DOHH2 (cell line): ENCODE data around the gene MYCT1.
"Not testable (repeated sequence)": the region's sequence is repeated elsewhere in the genome, so short reads cannot be mapped to it uniquely, and the experiment has no call there.

Experiments
- H3F3A ChIP-seq: fragments of 200-600 bp; sonication (generic), shearing (Covaris generic); 2 replicates; pipeline ENCODE4 v1.6.0; 2016; ENCODE audit warnings: antibody characterized with exemption, mild to moderate bottlenecking; ENCODE audit not compliant: control insufficient read depth, insufficient read depth
- H3K27ac ChIP-seq: fragments of 200-600 bp; sonication (generic); 2 replicates; pipeline ENCODE4 v1.5.1; 2014; ENCODE audit warnings: low read depth, mild to moderate bottlenecking, low read length, moderate library complexity
- H3K27me3 ChIP-seq: fragments of 200-600 bp; sonication (generic); 2 replicates; pipeline ENCODE4 v1.6.1; 2014; ENCODE audit warnings: mild to moderate bottlenecking, low read length, mixed read lengths; ENCODE audit not compliant: control insufficient read depth
- H3K36me3 ChIP-seq: fragments of 200-600 bp; sonication (generic); 2 replicates; pipeline ENCODE4 v1.6.1; 2014; ENCODE audit warnings: mild to moderate bottlenecking, low read length, moderate library complexity, mixed read lengths; ENCODE audit not compliant: control insufficient read depth
- H3K4me1 ChIP-seq: fragments of 200-600 bp; sonication (generic); 2 replicates; pipeline ENCODE4 v1.6.1; 2014; ENCODE audit warnings: mild to moderate bottlenecking, low read length, mixed read lengths; ENCODE audit not compliant: control insufficient read depth
- H3K4me2 ChIP-seq: fragments of 200-600 bp; sonication (generic); 2 replicates; pipeline ENCODE4 v1.6.0; 2014; ENCODE audit warnings: mild to moderate bottlenecking, low read length, moderate library complexity
- H3K4me3 ChIP-seq: fragments of 200-600 bp; sonication (generic); 2 replicates; pipeline ENCODE4 v1.5.1; 2014; ENCODE audit warnings: mild to moderate bottlenecking, low read length, mixed read lengths
- H3K79me2 ChIP-seq: fragments of 200-600 bp; sonication (generic); 2 replicates; pipeline ENCODE4 v1.6.1; 2014; ENCODE audit warnings: mild to moderate bottlenecking, low read length, mixed read lengths; ENCODE audit not compliant: control insufficient read depth
- H3K9me2 ChIP-seq: fragments of 200-600 bp; sonication (generic); replicated peaks from 2 replicates; pipeline ENCODE4 v1.6.1; 2014; ENCODE audit warnings: mild to moderate bottlenecking, low read length, mixed read lengths; ENCODE audit not compliant: control insufficient read depth
- H3K9me3 ChIP-seq: fragments of 200-600 bp; sonication (generic); 2 replicates; pipeline ENCODE4 v1.6.1; 2014; ENCODE audit warnings: antibody characterized with exemption, low read length, mixed read lengths; ENCODE audit not compliant: control insufficient read depth, insufficient read depth
- H4K20me1 ChIP-seq: fragments of 200-600 bp; sonication (generic); 2 replicates; pipeline ENCODE4 v1.6.0; 2014; ENCODE audit warnings: low read depth, mild to moderate bottlenecking, antibody characterized with exemption, low read length, moderate library complexity; ENCODE audit not compliant: control insufficient read depth, insufficient read depth
- CTCF ChIP-seq: fragments of 200-600 bp; sonication (generic); IDR thresholded peaks from one replicate; pipeline ENCODE4 v1.5.1; 2014; ENCODE audit warnings: antibody characterized with exemption, mild to moderate bottlenecking, low read depth, low read length; ENCODE audit not compliant: poor library complexity, severe bottlenecking
- EZH2phosphoT487 ChIP-seq: fragments of 200-600 bp; sonication (generic); IDR thresholded peaks from 2 replicates; pipeline ENCODE4 v1.6.1; 2017; ENCODE audit warnings: borderline replicate concordance, mild to moderate bottlenecking, antibody characterized with exemption, low read length, moderate library complexity, mixed read lengths

The MYCT1 gene

DNA sequence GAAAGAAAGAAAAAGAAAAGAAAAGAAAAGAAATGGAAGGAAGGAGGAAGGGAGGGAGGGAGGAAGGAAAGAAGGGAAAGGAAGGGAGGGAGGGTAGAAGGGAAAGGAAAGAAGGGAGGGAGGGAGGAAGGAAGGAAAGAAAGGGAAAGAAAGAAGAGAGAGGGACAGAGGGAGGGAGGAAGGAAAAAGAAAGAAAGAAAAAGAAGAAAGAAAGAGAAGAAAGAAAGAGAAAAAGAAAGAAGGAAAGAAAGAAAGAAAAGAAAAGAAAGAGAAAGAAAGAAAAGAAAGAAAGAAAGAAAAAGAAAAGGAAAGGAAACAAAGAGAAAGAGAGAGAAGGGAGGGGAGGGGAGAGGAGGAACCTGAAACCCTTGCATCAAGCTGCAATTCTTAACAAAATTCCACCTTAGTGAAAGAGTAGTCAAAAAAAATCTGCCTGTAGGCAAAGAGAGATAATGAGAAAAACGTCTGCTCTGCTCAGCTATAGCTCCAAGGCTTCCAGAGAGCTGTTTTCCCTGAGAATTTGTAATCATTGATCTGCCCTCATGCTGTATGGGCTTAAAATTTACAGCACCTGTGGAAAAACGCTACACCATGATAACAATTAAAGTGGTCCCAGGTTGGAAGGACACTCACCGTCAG lies 16.7 kb upstream of the MYCT1 start:
- no peak overlapping the region for H3K4me2 ChIP-seq
- no peaks in the 10 kb centered on the region for H3K27me3 ChIP-seq
- H3F3A ChIP-seq = no peaks in the 10 kb centered on the region
- no peak for TF ChIP-seq EZH2phosphoT487
- TF ChIP-seq CTCF = no peak
- no peaks in the 10 kb centered on the region for H3K4me1 ChIP-seq
- no peaks in the 10 kb centered on the region for H3K9me3 ChIP-seq
- no peaks in the 10 kb centered on the region for H3K9me2 ChIP-seq
- no peak overlapping the region for H3K27ac ChIP-seq
- H3K4me3 ChIP-seq = no peak overlapping the region
- no peaks in the 10 kb centered on the region for H4K20me1 ChIP-seq
- H3K36me3 ChIP-seq = no peaks in the 10 kb centered on the region
- H3K79me2 ChIP-seq = no peaks in the 10 kb centered on the region

- no peaks in the 10 kb centered on the region for H3F3A ChIP-seq
- no peaks in the 10 kb centered on the region for H3K9me2 ChIP-seq
- no peak for TF ChIP-seq EZH2phosphoT487
- TF ChIP-seq CTCF = no peak
- H3K9me3 ChIP-seq = no peaks in the 10 kb centered on the region
- no peaks in the 10 kb centered on the region for H4K20me1 ChIP-seq
- no peak overlapping the region for H3K4me2 ChIP-seq
- H3K27ac ChIP-seq = no peak overlapping the region
- no peaks in the 10 kb centered on the region for H3K36me3 ChIP-seq
- no peaks in the 10 kb centered on the region for H3K79me2 ChIP-seq
- H3K27me3 ChIP-seq = no peaks in the 10 kb centered on the region
- no peaks in the 10 kb centered on the region for H3K4me1 ChIP-seq
- H3K4me3 ChIP-seq = no peak overlapping the region
Measured at GRCh38 chr6:152682141-152682540, 15.6 kb upstream of the MYCT1 start.

DNA sequence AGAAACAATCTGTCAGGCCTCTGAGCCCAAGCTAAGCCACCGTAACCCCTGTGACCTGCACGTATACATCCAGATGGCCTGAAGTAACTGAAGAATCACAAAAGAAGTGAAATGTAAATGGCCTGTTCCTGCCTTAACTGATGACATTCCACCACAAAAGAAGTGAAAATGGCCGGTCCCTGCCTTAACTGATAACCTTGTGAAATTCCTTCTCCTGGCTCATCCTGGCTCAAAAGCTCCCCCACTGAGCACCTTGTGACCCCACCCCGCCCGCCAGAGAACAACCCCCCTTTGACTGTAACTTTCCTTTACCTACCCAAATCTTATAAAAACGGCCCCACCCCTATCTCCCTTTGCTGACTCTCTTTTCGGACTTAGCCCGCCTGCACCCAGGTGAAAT lies 14.8 kb upstream of the MYCT1 start:
- H3K4me2 ChIP-seq, H3K27ac ChIP-seq, H4K20me1 ChIP-seq, H3K9me3 ChIP-seq, H3K4me1 ChIP-seq, H3K9me2 ChIP-seq, H3K4me3 ChIP-seq, H3K36me3 ChIP-seq, H3F3A ChIP-seq, H3K79me2 ChIP-seq, H3K27me3 ChIP-seq: not testable (repeated sequence)

GRCh38 chr6:152685819-152686218 lies 11.9 kb upstream of the MYCT1 start:
- Histone ChIP-seq H3K27me3 (no peaks in the 10 kb centered on the region), H3K79me2 (no peaks in the 10 kb centered on the region), H4K20me1 (no peaks in the 10 kb centered on the region), H3K27ac (no peak overlapping the region), H3K4me3 (no peak overlapping the region), H3K4me1 (no peaks in the 10 kb centered on the region), H3F3A (no peaks in the 10 kb centered on the region), H3K9me2 (no peaks in the 10 kb centered on the region), H3K9me3 (no peaks in the 10 kb centered on the region), H3K36me3 (no peaks in the 10 kb centered on the region), H3K4me2 (no peak overlapping the region)
- TF ChIP-seq EZH2phosphoT487 (no peak), CTCF (no peak)
